Epithelial cell of esophagus (primary cell): ENCODE data around the gene CRIM1.

ENCODE experiments used
- DNase-seq: peaks from one replicate; pipeline ENCODE4 v3.0.0; 2010; ENCODE audit warnings: low read depth
- H3K4me3 ChIP-seq: 2 replicates; pipeline ENCODE4 v1.5.1; 2011; ENCODE audit warnings: mild to moderate bottlenecking, low read length, control low read depth
- CTCF ChIP-seq: IDR thresholded peaks from 2 replicates; pipeline ENCODE4 v1.5.1; 2011; ENCODE audit warnings: low read depth, mild to moderate bottlenecking, low read length, control low read depth, inconsistent platforms; ENCODE audit not compliant: insufficient read depth; ENCODE audit errors: missing control alignments

Gene CRIM1

GRCh38 chr2:36441816-36442215 lies 86.2 kb downstream of the CRIM1 start:
- H3K4me3 ChIP-seq, result no peak overlapping the region
- no peak for DNase-seq
- TF ChIP-seq CTCF, result no peak

GRCh38 chr2:36444216-36444936 lies 88.8 kb downstream of the CRIM1 start:
- no peak for TF ChIP-seq CTCF
- no peak overlapping the region for H3K4me3 ChIP-seq

GRCh38 chr2:36445185-36445866 lies 89.7 kb downstream of the CRIM1 start:
- DNase-seq, result no peak
- H3K4me3 ChIP-seq, result no peak overlapping the region
- no peak for TF ChIP-seq CTCF

More at GRCh38 chr2:36444216-36444936, 88.8 kb downstream of the CRIM1 start:
- DNase-seq, result no peak

- DNase-seq, result no peak
- H3K4me3 ChIP-seq, result no peak overlapping the region
- TF ChIP-seq CTCF, result no peak
Observed at GRCh38 chr2:36446294-36446693, 90.7 kb downstream of the CRIM1 start.

GRCh38 chr2:36449213-36449612 lies 93.6 kb downstream of the CRIM1 start:
- TF ChIP-seq CTCF, result no peak
- no peak overlapping the region for H3K4me3 ChIP-seq
- peak; percentile 18 for DNase-seq

GRCh38 chr2:36449943-36450392 lies 94.4 kb downstream of the CRIM1 start:
- no peak for TF ChIP-seq CTCF
- no peak for DNase-seq
- no peak overlapping the region for H3K4me3 ChIP-seq
